A172 (cell line): ENCODE results near the gene TNFAIP8L1. TPM values are rescaled to one million over a fixed set of nuclear protein-coding genes. Genes with fewer than 3 reads are reported as not detected.

Experiments used
- DNase-seq: peaks from one replicate; pipeline ENCODE4 v3.0.0-alpha.2; 2015; ENCODE audit warnings: low spot score
- total RNA-seq: library from RNA; depleted of rRNA; stranded (reverse); fragments of >200 nt; shearing (Covaris generic); gene quantifications from 2 replicates; pipeline ENCODE4 v1.2.3, GENCODE V29; 2014; rRNA removed

TNFAIP8L1 gene
- total RNA-seq, 1 experiment from 2014 or later = 9.5 TPM

DNA sequence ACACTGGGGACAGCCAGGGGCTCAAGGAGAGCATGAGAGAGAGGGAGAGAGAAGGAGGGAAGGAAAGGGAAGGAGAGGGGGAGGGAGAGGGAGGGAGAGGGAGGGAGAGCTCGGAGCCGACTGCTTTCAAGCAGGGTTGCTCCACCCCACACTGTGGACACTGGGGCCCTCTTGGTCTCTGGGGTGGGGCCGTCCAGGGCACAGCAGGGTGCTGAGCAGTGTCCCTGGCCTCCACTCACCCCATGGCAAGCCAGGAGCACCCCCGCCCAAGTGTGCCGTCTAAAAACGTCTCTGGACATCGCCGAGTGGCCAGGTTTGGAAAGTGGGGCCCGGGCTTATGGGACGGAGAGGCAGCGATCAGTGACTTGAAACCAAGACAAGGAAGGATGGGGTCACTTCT is 63.4 kb downstream of the TNFAIP8L1 start:
- DNase-seq = no peak

DNA sequence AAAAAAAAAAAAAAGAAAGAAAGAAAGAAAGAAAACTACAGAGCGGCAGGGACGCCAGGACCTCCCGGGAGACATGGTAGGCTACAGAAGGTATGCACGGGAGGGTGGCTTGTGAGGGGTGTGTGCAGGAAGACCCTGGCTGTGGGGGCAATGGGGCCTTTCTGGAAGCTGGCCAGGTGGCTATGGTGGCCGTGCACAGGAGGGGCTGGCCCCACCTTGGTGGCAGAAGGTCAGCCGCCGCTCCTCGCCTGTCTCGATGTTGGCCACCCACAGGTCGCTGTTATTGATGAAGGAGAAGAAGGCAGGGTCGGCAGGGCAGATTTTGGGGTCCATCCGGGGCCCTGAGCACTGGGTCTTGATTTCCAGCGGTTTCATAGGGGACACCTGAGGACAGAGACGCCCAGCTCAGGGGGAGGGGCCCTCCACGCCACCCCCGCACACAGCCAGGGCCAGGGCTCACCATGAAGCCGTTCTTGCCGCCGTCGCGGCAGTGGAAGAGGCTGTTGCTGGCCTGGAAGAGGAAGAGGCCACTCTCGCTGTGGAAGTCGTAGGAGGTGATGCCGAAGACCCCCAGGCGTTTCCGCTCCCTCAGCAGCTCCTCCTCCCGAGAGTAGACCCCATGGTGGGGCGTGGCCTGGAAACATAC is 64.5 kb downstream of the TNFAIP8L1 start:
- DNase-seq = no peak

DNA sequence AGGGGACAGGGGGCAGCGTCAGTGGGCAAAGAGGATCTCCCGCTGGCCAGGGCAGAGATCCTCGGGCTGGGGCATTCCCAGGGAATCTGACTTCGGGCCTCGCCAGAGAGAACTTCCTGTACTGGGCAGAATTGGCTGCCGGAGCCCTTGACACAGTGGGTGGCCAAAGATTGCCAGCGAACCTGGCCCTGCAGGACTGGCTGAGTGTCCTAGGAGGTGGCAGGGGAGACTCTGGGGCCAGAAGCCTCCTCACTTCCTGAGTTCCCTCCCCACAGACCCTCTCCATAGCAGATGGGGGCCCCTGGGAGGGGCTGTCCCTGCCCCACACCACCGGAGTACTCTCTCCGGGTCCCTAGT is 65.0 kb downstream of the TNFAIP8L1 start:
- no peak for DNase-seq

Other genes with a start within 250 kb of the TNFAIP8L1 start
- 94.0 and 137 TPM in 2 replicates for gene SH3GL1, start 239.0 kb upstream of the TNFAIP8L1 start, total RNA-seq
- gene CHAF1A, start 236.9 kb upstream of the TNFAIP8L1 start, total RNA-seq = 37.8 and 52.7 TPM in 2 replicates
- 87.4 and 97.0 TPM in 2 replicates for gene UBXN6, start 181.7 kb upstream of the TNFAIP8L1 start, total RNA-seq
- 53.9 and 88.2 TPM in 2 replicates for gene HDGFL2, start 167.2 kb upstream of the TNFAIP8L1 start, total RNA-seq
- gene PLIN4, start 121.0 kb upstream of the TNFAIP8L1 start, total RNA-seq = 0.17 TPM in 2 replicates
- gene PLIN5, start 104.3 kb upstream of the TNFAIP8L1 start, total RNA-seq = not detected in 2 replicates
- 0.09 and 0.10 TPM in 2 replicates for gene LRG1, start 99.5 kb upstream of the TNFAIP8L1 start, total RNA-seq
- gene SEMA6B, start 79.8 kb upstream of the TNFAIP8L1 start, total RNA-seq = 29.2 and 34.1 TPM in 2 replicates
- 200 and 211 TPM in 2 replicates for gene MYDGF, start 30.8 kb downstream of the TNFAIP8L1 start, total RNA-seq
- gene DPP9, start 84.3 kb downstream of the TNFAIP8L1 start, total RNA-seq = 81.8 and 93.3 TPM in 2 replicates
- gene FEM1A, start 152.2 kb downstream of the TNFAIP8L1 start, total RNA-seq = 10.7 and 11.6 TPM in 2 replicates
- gene TICAM1, start 192.2 kb downstream of the TNFAIP8L1 start, total RNA-seq = 1.4 and 2.9 TPM in 2 replicates
- 175 and 198 TPM in 2 replicates for gene PLIN3, start 228.2 kb downstream of the TNFAIP8L1 start, total RNA-seq